Lung (tissue), 12 donors: ENCODE results near the gene LMBRD1. TPM values are rescaled to one million over a fixed set of nuclear protein-coding genes. Genes with fewer than 3 reads are reported as not detected.
"Not testable (repeated sequence)": the region's sequence is repeated elsewhere in the genome, so short reads cannot be mapped to it uniquely, and the experiment has no call there.

Experiments used
- ATAC-seq: fragments of 200-7000 bp; cut with Tn5 transposase; one replicate; pipeline ENCODE4 v1.9.1; 2020; ENCODE audit warnings: moderate number of reproducible peaks; ENCODE audit not compliant: insufficient read depth, low FRiP score
- DNase-seq, 3 donors: peaks; one replicate each; pipeline ENCODE4 v3.0.0-alpha.2; 2013 to 2017
- H3K27ac ChIP-seq, 2 donors: one replicate each; pipeline ENCODE4 v1.5.1; 2013; ENCODE audit warnings: mild to moderate bottlenecking in 2 of 2, moderate library complexity in 2 of 2, control low read depth in 1 of 2, inconsistent platforms in 1 of 2, low read depth in 1 of 2, low read length in 1 of 2
- H3K27me3 ChIP-seq, 3 donors: one replicate each; pipeline ENCODE4 v1.5.1; 2013; ENCODE audit warnings: low read length in 2 of 3; ENCODE audit not compliant: control insufficient read depth in 3 of 3, insufficient read depth in 3 of 3
- H3K36me3 ChIP-seq, 4 donors: one replicate each; pipeline ENCODE4 v1.5.1; 2013; ENCODE audit warnings: low read length in 4 of 4, mild to moderate bottlenecking in 1 of 4, moderate library complexity in 1 of 4; ENCODE audit not compliant: control insufficient read depth in 4 of 4, insufficient read depth in 4 of 4
- H3K4me1 ChIP-seq, 5 donors: one replicate each; pipeline ENCODE4 v1.5.1; 2013; ENCODE audit warnings: low read length in 5 of 5, mild to moderate bottlenecking in 2 of 5, moderate library complexity in 1 of 5; ENCODE audit not compliant: control insufficient read depth in 5 of 5, insufficient read depth in 5 of 5
- H3K4me3 ChIP-seq: one replicate; pipeline ENCODE4 v1.5.1; 2013; ENCODE audit warnings: mild to moderate bottlenecking, control low read depth, moderate library complexity
- H3K9ac ChIP-seq, 2 donors: one replicate each; pipeline ENCODE4 v1.5.1; 2013; ENCODE audit warnings: low read length in 2 of 2, control low read depth in 1 of 2; ENCODE audit not compliant: insufficient read depth in 1 of 2
- H3K9me3 ChIP-seq, 4 donors: one replicate each; pipeline ENCODE4 v1.5.1; 2013; ENCODE audit warnings: low read length in 3 of 4, mild to moderate bottlenecking in 1 of 4, moderate library complexity in 1 of 4; ENCODE audit not compliant: control insufficient read depth in 4 of 4, insufficient read depth in 3 of 4
- WGBS, 2 donors: extraction: QIAGEN DNeasy Blood & Tissue Kit; methylation state at CpG; one replicate each; pipeline ENCODE4 v1.1.7; 2013; 5-methylcytosine and 5-hydroxymethylcytosine counted together
- polyA plus RNA-seq, 2 donors: library from polyadenylated mRNA; stranded (reverse); fragments of 200-250 nt; gene quantifications; one replicate each; pipeline ENCODE4 v1.2.1, GENCODE V29; 2013
- total RNA-seq, 2 donors: library from RNA; depleted of rRNA in 1 of 2; stranded (reverse); fragments of >200 nt in 1 of 2; gene quantifications; one replicate each; pipeline ENCODE4 v1.2.1, GENCODE V29; 2014 to 2021
- TF ChIP-seq, protein P1 (sequence below): IDR thresholded peaks from 2 replicates; pipeline ENCODE4 v1.5.1; 2012; ENCODE audit warnings: mild to moderate bottlenecking; ENCODE audit errors: control extremely low read depth, extremely low read depth
- donor health status: control.
- donor health status: control.
- donor health status: Bipolar disorder and iron deficiency.
- donor health status: healthy.
- donor health status: DM: yes; HTN: yes; CAD: no.

Gene LMBRD1
- total and polyA plus RNA-seq, 4 donors = 31.2 to 102 (median 41.8) TPM

DNA sequence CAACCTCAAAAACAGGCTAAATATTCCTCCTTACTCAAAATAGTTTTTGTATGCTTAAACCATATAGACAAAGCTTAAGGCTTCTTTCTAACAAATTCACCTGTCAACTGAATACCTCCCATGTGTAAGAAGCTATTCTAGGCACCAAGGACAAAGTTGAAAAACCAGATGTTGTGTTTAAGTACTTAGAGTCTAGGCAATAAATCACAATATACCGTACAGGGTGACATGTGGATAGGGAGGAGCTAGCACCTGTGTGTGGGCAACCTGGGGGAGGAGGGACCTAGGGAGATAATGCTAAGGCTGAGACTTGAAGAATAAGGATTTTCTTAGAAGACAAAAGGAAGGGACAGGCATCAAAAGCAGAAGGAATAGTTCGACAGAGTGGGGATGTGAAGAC lies 123.5 kb downstream of the LMBRD1 start:
- no peak for DNase-seq
- TF ChIP-seq, protein P1, sequence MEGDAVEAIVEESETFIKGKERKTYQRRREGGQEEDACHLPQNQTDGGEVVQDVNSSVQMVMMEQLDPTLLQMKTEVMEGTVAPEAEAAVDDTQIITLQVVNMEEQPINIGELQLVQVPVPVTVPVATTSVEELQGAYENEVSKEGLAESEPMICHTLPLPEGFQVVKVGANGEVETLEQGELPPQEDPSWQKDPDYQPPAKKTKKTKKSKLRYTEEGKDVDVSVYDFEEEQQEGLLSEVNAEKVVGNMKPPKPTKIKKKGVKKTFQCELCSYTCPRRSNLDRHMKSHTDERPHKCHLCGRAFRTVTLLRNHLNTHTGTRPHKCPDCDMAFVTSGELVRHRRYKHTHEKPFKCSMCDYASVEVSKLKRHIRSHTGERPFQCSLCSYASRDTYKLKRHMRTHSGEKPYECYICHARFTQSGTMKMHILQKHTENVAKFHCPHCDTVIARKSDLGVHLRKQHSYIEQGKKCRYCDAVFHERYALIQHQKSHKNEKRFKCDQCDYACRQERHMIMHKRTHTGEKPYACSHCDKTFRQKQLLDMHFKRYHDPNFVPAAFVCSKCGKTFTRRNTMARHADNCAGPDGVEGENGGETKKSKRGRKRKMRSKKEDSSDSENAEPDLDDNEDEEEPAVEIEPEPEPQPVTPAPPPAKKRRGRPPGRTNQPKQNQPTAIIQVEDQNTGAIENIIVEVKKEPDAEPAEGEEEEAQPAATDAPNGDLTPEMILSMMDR = no peak
- WGBS, 2 donors = 75 to 84% methylated on average over 2 of the region's 2 CpGs
- H3K4me3 ChIP-seq = no peak overlapping the region
- no peaks in the 10 kb centered on the region for H3K27me3 ChIP-seq
- no peak overlapping the region for H3K9ac ChIP-seq
- H3K4me1 ChIP-seq = no peaks in the 10 kb centered on the region
- no peak overlapping the region for H3K27ac ChIP-seq
- ATAC-seq = no peak
- no peaks in the 10 kb centered on the region for H3K9me3 ChIP-seq
- peaks cover 5 to 24% (median 14%) of the 10 kb centered on the region in 4 donors for H3K36me3 ChIP-seq

DNA sequence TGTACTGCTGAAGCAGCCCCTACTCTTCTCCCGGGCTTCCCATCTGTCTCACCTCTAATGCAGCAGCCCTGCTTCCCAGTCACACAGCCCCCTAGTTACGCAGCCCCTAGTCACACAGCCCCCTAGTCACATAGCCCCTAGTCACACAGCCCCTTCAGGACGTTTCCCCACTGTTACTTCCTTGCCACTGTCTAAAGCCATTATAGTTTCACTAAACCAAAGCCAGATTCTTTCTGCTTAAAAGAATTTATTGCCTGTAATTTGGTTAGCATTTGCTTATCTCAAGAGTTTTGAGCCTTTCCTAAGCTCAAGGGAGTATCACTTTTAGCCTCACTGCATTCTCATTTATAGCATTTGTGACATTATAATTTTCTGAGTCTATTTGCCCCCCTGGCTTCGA lies 127.9 kb downstream of the LMBRD1 start:
- no peak for DNase-seq
- Histone ChIP-seq H3K36me3 (peaks cover 5 to 13% (median 8%) of the 10 kb centered on the region in 4 donors), H3K4me3 (no peak overlapping the region), H3K4me1 (no peaks in the 10 kb centered on the region), H3K9me3 (no peaks in the 10 kb centered on the region), H3K9ac (no peak overlapping the region), H3K27me3 (no peaks in the 10 kb centered on the region), H3K27ac (no peak overlapping the region)
- no peak for ATAC-seq
- 69 to 72% methylated on average over 4 of the region's 4 CpGs for WGBS, 2 donors
- TF ChIP-seq, protein P1 = no peak

DNA sequence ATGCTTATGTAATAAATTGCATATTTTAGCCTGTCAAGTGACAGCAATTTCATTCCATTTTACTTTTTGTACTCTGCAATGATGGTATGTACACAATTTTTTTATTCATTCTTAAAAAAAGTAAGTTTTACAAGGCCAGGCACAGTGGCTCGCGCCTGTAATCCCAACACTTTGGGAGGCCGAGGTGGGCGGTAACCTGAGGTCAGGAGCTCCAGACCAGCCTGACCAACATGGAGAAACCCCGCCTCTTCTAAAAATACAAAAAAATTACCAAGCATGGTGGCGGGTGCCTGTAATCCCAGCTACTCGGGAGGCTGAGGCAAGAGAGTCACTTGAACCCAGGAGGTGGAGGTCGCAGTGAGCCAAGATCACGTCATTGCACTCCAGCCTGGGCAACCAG lies 130.0 kb downstream of the LMBRD1 start:
- not testable (repeated sequence) for H3K4me3 ChIP-seq, H3K9me3 ChIP-seq, H3K27me3 ChIP-seq, DNase-seq, H3K9ac ChIP-seq, H3K4me1 ChIP-seq, H3K36me3 ChIP-seq, ATAC-seq, H3K27ac ChIP-seq
- whole genome bisulfite sequencing, 2 donors = 90 to 98% methylated on average over 9 of the region's 9 CpGs

DNA sequence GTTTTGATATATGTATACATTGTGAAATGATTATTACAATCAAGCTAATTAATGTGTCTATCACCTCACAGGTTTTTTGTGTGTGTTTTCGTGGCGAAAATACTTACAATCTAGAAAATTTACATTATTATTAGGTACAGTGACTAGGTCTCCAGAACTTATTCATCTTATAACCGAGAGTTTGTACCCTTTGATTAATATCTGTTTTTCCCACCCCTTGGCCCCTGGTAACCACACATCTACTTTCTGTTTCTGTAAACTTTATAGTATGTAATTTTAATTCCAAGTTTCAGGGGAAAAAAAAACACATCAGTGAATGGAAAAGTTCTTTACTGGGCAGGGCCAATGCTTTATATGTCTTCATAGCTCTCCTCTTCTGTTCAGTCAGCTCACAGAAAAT lies 131.4 kb downstream of the LMBRD1 start:
- no peak overlapping the region for H3K9ac ChIP-seq
- 79 to 83% methylated on average over 3 of the region's 3 CpGs for whole genome bisulfite sequencing, 2 donors
- ATAC-seq (no peak), DNase-seq (no peak)
- H3K9me3 ChIP-seq = no peaks in the 10 kb centered on the region
- no peak overlapping the region for H3K27ac ChIP-seq
- no peaks in the 10 kb centered on the region for H3K27me3 ChIP-seq
- H3K36me3 ChIP-seq = peaks cover 0 to 4% (median 2%) of the 10 kb centered on the region in 4 donors
- no peak overlapping the region for H3K4me3 ChIP-seq
- H3K4me1 ChIP-seq = no peaks in the 10 kb centered on the region
- TF ChIP-seq, protein P1 = no peak
